Panc1 (cell line): ENCODE data around the gene CCDC137. TPM values are rescaled to one million over a fixed set of nuclear protein-coding genes. Genes with fewer than 3 reads are reported as not detected.

ENCODE experiments used
- ATAC-seq: fragments of 200-7000 bp; cut with Tn5 transposase; 2 replicates; pipeline ENCODE4 v1.9.1; 2020; ENCODE audit warnings: mild to moderate bottlenecking, moderate library complexity
- BruUV-seq: library from RNA; stranded (reverse); fragments of 400-500 nt; replicated peaks from 2 replicates; lab custom pipeline; 2021; lab: Mats Ljungman, UMichigan
- CTCF ChIA-PET: fragments of 300-600 bp; sonication (Branson Sonifier 250); formaldehyde crosslinking; loops from one replicate; lab custom pipeline; 2022; ENCODE audit warnings: antibody characterized with exemption; lab: Charles Lee
- POLR2A ChIA-PET: fragments of 300-600 bp; sonication (Branson Sonifier 250); formaldehyde crosslinking; loops from one replicate; lab custom pipeline; 2022; ENCODE audit warnings: antibody characterized with exemption; lab: Charles Lee
- DNase-seq: peaks from one replicate; pipeline ENCODE4 v3.0.0-alpha.2; 2010; ENCODE audit warnings: low read depth, low spot score
- H3K27ac ChIP-seq: 2 replicates; pipeline ENCODE4 v1.5.1; 2011; ENCODE audit warnings: mild to moderate bottlenecking, low read length, inconsistent platforms
- H3K27me3 ChIP-seq: fragments of 200-500 bp; sonication (Bioruptor generic); 2 replicates; pipeline ENCODE4 v1.6.0; 2014; ENCODE audit warnings: low read length, inconsistent platforms; ENCODE audit not compliant: control insufficient read depth, insufficient read depth
- H3K36me3 ChIP-seq: fragments of 200-500 bp; sonication (Bioruptor generic); 2 replicates; pipeline ENCODE4 v1.5.1; 2014; ENCODE audit warnings: inconsistent platforms, mild to moderate bottlenecking, low read length, moderate library complexity; ENCODE audit not compliant: control insufficient read depth, insufficient read depth
- H3K4me1 ChIP-seq: 2 replicates; pipeline ENCODE4 v1.5.1; 2011; ENCODE audit warnings: inconsistent platforms, mild to moderate bottlenecking, low read length, moderate library complexity; ENCODE audit not compliant: control insufficient read depth, insufficient read depth
- H3K4me3 ChIP-seq, 2 experiments: 2 replicates each; pipeline ENCODE4 v1.5.1; 2011 to 2012; ENCODE audit warnings: low read depth in 2 of 2, low read length in 2 of 2, mild to moderate bottlenecking in 2 of 2, inconsistent platforms in 1 of 2, moderate library complexity in 1 of 2
- H3K9me3 ChIP-seq: fragments of 200-500 bp; sonication (Bioruptor generic); 2 replicates; pipeline ENCODE4 v1.5.1; 2014; ENCODE audit warnings: low read depth, mild to moderate bottlenecking, inconsistent platforms, low read length, moderate library complexity; ENCODE audit not compliant: control insufficient read depth, insufficient read depth
- POLR2AphosphoS5 ChIP-seq: IDR thresholded peaks from 2 replicates; pipeline ENCODE4 v1.6.1; 2012; ENCODE audit warnings: mild to moderate bottlenecking, low read depth, low read length, moderate library complexity
- SIN3A ChIP-seq: IDR thresholded peaks from 2 replicates; pipeline ENCODE4 v1.6.1; 2012; ENCODE audit warnings: low read depth, mild to moderate bottlenecking, low read length, moderate library complexity, borderline replicate concordance; ENCODE audit not compliant: insufficient read depth
- TCF7L2 ChIP-seq: IDR thresholded peaks from 2 replicates; pipeline ENCODE4 v1.6.1; 2011; ENCODE audit warnings: mild to moderate bottlenecking, low read depth, low read length, inconsistent platforms
- in situ Hi-C: cut with HindIII; loops from 2 replicates; pipeline ENCODE4 v1.10.0; 2016; ENCODE audit warnings: low sequenced_read_pairs, low pct_unique_long_range_greater_than_20kb
- intact Hi-C: fragments of 100-400 bp; cut with micrococcal nuclease; formaldehyde crosslinking; loops from one replicate; pipeline ENCODE4 v1.10.0; 2022; ENCODE audit not compliant: unreplicated experiment
- total RNA-seq: library from RNA; stranded (reverse); gene quantifications from one replicate; pipeline ENCODE4 v1.2.1, GENCODE V29; 2021; ENCODE audit not compliant: unreplicated experiment
- TF ChIP-seq, protein P1 (sequence below), 2 experiments: IDR thresholded peaks; 2 replicates each; pipeline ENCODE4 v1.6.1; 2011 to 2012; ENCODE audit warnings: low read depth in 2 of 2, control low read depth in 1 of 2, low read length in 1 of 2, mild to moderate bottlenecking in 1 of 2, moderate library complexity in 1 of 2; ENCODE audit not compliant: insufficient read depth in 1 of 2
- TF ChIP-seq, protein P2 (sequence below): fragments of 450-650 bp; IDR thresholded peaks from 2 replicates; pipeline ENCODE4 v1.5.1; 2017; ENCODE audit warnings: mild to moderate bottlenecking

Gene CCDC137
- total RNA-seq, 1 experiment from 2014 or later, result 74.6 TPM

DNA sequence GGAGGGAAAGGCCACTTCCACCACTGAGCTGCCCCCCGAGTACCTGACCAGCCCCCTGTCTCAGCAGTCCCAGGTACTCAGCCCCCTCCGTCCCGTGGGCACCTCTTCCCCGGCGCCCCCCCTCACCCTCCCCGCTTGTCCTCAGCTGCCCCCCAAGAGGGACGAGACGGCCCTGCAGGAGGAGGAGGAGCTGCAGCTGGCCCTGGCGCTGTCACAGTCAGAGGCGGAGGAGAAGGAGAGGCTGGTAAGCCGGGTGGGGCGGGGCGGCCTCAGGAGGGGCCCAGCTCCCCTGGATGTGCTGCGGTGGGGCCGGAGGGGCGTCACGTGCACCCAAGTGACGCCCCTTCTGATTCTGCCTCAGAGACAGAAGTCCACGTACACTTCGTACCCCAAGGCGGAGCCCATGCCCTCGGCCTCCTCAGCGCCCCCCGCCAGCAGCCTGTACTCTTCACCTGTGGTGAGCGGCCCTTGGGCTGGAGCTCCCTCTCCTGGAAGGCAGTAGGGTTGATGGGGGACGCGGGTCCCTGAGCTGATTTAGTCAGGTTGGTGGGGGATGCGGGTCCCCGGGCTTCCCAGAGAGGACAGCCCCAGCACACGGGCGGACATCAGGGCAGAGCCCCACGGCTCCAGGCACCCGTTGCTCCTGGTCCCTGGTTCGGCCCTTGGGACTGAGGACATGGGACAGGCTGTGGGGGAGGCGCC, 27.1 kb downstream of the CCDC137 start:
- CTCF ChIA-PET, result interaction anchor here (0.6 to 0.9 kb wide), 2 partner anchors 14 to 18 kb away, joined by 5 read pairs; no protein-coding TSS in a partner anchor
- intact Hi-C loops (no loop called here), in situ Hi-C loops (no loop called here)
- peaks cover 16% of the 10 kb centered on the region for H3K36me3 ChIP-seq
- H3K4me3 ChIP-seq, result no peak overlapping the region
- no peak overlapping the region for H3K27ac ChIP-seq
- DNase-seq, result no peak
- POLR2A ChIA-PET, result no interaction called here
- 0 out of 2 replicates have a peak, but pooled peaks have one; percentile 38 for ATAC-seq
- BruUV-seq, result no TSS peak
- no peaks in the 10 kb centered on the region for H3K27me3 ChIP-seq
- TF ChIP-seq, protein P1, sequence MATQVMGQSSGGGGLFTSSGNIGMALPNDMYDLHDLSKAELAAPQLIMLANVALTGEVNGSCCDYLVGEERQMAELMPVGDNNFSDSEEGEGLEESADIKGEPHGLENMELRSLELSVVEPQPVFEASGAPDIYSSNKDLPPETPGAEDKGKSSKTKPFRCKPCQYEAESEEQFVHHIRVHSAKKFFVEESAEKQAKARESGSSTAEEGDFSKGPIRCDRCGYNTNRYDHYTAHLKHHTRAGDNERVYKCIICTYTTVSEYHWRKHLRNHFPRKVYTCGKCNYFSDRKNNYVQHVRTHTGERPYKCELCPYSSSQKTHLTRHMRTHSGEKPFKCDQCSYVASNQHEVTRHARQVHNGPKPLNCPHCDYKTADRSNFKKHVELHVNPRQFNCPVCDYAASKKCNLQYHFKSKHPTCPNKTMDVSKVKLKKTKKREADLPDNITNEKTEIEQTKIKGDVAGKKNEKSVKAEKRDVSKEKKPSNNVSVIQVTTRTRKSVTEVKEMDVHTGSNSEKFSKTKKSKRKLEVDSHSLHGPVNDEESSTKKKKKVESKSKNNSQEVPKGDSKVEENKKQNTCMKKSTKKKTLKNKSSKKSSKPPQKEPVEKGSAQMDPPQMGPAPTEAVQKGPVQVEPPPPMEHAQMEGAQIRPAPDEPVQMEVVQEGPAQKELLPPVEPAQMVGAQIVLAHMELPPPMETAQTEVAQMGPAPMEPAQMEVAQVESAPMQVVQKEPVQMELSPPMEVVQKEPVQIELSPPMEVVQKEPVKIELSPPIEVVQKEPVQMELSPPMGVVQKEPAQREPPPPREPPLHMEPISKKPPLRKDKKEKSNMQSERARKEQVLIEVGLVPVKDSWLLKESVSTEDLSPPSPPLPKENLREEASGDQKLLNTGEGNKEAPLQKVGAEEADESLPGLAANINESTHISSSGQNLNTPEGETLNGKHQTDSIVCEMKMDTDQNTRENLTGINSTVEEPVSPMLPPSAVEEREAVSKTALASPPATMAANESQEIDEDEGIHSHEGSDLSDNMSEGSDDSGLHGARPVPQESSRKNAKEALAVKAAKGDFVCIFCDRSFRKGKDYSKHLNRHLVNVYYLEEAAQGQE (IDR thresholded peaks at IDR 0.05; ENCODE audit: insufficient read depth in 1 of 2, low read depth in 2 of 2, low read length in 1 of 2), result no peak
- TF ChIP-seq TCF7L2 (no peak), POLR2AphosphoS5 (no peak), SIN3A (no peak)
- TF ChIP-seq, protein P2, sequence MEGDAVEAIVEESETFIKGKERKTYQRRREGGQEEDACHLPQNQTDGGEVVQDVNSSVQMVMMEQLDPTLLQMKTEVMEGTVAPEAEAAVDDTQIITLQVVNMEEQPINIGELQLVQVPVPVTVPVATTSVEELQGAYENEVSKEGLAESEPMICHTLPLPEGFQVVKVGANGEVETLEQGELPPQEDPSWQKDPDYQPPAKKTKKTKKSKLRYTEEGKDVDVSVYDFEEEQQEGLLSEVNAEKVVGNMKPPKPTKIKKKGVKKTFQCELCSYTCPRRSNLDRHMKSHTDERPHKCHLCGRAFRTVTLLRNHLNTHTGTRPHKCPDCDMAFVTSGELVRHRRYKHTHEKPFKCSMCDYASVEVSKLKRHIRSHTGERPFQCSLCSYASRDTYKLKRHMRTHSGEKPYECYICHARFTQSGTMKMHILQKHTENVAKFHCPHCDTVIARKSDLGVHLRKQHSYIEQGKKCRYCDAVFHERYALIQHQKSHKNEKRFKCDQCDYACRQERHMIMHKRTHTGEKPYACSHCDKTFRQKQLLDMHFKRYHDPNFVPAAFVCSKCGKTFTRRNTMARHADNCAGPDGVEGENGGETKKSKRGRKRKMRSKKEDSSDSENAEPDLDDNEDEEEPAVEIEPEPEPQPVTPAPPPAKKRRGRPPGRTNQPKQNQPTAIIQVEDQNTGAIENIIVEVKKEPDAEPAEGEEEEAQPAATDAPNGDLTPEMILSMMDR, result no peak; the same call in 1 of the 2 replicates
- H3K4me1 ChIP-seq, result no peaks in the 10 kb centered on the region
- no peaks in the 10 kb centered on the region for H3K9me3 ChIP-seq

DNA sequence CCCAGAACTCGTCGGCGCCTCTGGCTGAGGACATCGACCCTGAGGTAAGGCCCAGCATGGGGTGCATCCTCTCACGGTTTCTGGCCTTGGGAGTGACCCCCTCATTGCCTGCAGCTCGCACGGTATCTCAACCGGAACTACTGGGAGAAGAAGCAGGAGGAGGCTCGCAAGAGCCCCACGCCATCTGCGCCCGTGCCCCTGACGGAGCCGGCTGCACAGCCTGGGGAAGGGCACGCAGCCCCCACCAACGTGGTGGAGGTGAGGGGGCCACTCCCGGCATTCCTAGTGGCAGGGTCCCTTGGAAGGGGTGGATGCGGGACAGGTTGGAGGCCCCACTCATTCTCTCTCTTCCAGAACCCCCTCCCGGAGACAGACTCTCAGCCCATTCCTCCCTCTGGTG, 28.3 kb downstream of the CCDC137 start:
- intact Hi-C loops (no loop called here), in situ Hi-C loops (no loop called here)
- Histone ChIP-seq H3K27ac (no peak overlapping the region), H3K9me3 (no peaks in the 10 kb centered on the region), H3K4me3 (no peak overlapping the region), H3K4me1 (no peaks in the 10 kb centered on the region), H3K36me3 (peaks cover 15% of the 10 kb centered on the region), H3K27me3 (no peaks in the 10 kb centered on the region)
- no TSS peak for BruUV-seq
- CTCF ChIA-PET, result no interaction called here
- DNase-seq (no peak), ATAC-seq (no peak)
- POLR2A ChIA-PET, result no interaction called here
- TF ChIP-seq, protein P1 (IDR thresholded peaks at IDR 0.05; ENCODE audit: insufficient read depth in 1 of 2, low read depth in 2 of 2, low read length in 1 of 2), result no peak
